Breast epithelium (tissue), 4 donors: ENCODE data around the gene TGM3. TPM values are rescaled to one million over a fixed set of nuclear protein-coding genes. Genes with fewer than 3 reads are reported as not detected.

Experiments used
- DNase-seq, 2 donors: peaks; one replicate each; pipeline ENCODE4 v3.0.0-alpha.2; 2019; ENCODE audit warnings: low spot score in 2 of 2
- H3K27ac ChIP-seq, 2 donors: fragments of 200-600 bp; sonication (generic) in 1 of 2; one replicate each; pipeline ENCODE4 v1.5.1; 2016 to 2019; ENCODE audit warnings: mild to moderate bottlenecking in 1 of 2
- H3K27me3 ChIP-seq, 2 donors: fragments of 200-600 bp; sonication (generic) in 1 of 2; one replicate each; pipeline versions ENCODE4 v1.5.1 to v1.6.0; 2017 to 2019; ENCODE audit warnings: control low read depth in 1 of 2, mild to moderate bottlenecking in 1 of 2
- H3K36me3 ChIP-seq: fragments of 200-600 bp; one replicate; pipeline ENCODE4 v1.5.1; 2019
- H3K4me1 ChIP-seq, 2 donors: fragments of 200-600 bp; sonication (generic); one replicate each; pipeline ENCODE4 v1.5.1; 2016 to 2019; ENCODE audit warnings: control low read depth in 1 of 2
- H3K4me3 ChIP-seq, 3 donors: fragments of 200-600 bp; sonication (generic); 1 replicate in 2 of 3; 2 replicates in 1 of 3; pipeline ENCODE4 v1.5.1; 2016 to 2019; ENCODE audit warnings: mild to moderate bottlenecking in 3 of 3, moderate library complexity in 2 of 3
- H3K9me3 ChIP-seq, 2 donors: fragments of 200-600 bp; sonication (generic) in 1 of 2; one replicate each; pipeline ENCODE4 v1.5.1; 2016 to 2019; ENCODE audit warnings: control low read depth in 1 of 2
- POLR2A ChIP-seq: fragments of 450-650 bp; IDR thresholded peaks from one replicate; pipeline ENCODE4 v1.6.1; 2016; ENCODE audit warnings: antibody characterized with exemption, mild to moderate bottlenecking, moderate library complexity
- POLR2AphosphoS5 ChIP-seq, 3 donors: sonication (generic); formaldehyde crosslinking; IDR thresholded peaks; one replicate each; pipeline ENCODE4 v1.6.1; 2017; ENCODE audit warnings: antibody characterized with exemption in 3 of 3
- intact Hi-C: fragments of 100-400 bp; cut with DNase I; formaldehyde crosslinking; loops from one replicate; pipeline ENCODE4 v1.15.1; 2023; ENCODE audit warnings: low total_unique reads
- total RNA-seq, 3 donors: library from RNA; depleted of rRNA; stranded (reverse); fragments of >200 nt; gene quantifications; one replicate each; pipeline ENCODE4 v1.1.0, GENCODE V29; 2016
- TF ChIP-seq, protein P1 (sequence below), 3 donors: fragments of 450-650 bp; IDR thresholded peaks; one replicate each; pipeline ENCODE4 v1.5.1; 2016 to 2017; ENCODE audit warnings: antibody characterized with exemption in 3 of 3, mild to moderate bottlenecking in 3 of 3, moderate library complexity in 3 of 3

TGM3 gene
- total RNA-seq, 3 donors from 2014 or later, result not detected

DNA sequence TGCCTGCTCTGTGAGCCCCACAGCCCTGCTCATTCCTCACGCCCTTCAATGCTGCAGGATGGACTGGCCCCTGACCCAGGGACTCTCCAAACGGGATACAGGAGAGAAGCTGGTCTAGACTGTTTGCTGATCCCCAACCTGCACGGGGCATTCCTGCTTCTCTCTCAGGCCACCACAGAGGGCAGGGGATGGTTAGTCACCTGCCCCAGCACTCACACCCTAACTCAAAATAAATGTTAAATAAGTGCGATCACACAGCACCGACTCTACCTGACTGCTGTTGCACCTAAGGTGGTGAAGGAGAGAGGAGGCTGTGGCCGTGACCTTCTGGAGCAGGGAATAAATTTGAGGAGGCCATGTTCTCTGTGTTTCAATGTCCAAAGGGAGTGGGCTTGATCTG is 45.0 kb downstream of the TGM3 start:
- no peak overlapping the region for H3K27ac ChIP-seq
- no peak overlapping the region for H3K4me3 ChIP-seq
- no peak for DNase-seq
- H3K27me3 ChIP-seq, result no peaks in the 10 kb centered on the region
- H3K36me3 ChIP-seq, result no peaks in the 10 kb centered on the region
- no peaks in the 10 kb centered on the region for H3K9me3 ChIP-seq
- TF ChIP-seq POLR2A, result no peak
- TF ChIP-seq, protein P1, sequence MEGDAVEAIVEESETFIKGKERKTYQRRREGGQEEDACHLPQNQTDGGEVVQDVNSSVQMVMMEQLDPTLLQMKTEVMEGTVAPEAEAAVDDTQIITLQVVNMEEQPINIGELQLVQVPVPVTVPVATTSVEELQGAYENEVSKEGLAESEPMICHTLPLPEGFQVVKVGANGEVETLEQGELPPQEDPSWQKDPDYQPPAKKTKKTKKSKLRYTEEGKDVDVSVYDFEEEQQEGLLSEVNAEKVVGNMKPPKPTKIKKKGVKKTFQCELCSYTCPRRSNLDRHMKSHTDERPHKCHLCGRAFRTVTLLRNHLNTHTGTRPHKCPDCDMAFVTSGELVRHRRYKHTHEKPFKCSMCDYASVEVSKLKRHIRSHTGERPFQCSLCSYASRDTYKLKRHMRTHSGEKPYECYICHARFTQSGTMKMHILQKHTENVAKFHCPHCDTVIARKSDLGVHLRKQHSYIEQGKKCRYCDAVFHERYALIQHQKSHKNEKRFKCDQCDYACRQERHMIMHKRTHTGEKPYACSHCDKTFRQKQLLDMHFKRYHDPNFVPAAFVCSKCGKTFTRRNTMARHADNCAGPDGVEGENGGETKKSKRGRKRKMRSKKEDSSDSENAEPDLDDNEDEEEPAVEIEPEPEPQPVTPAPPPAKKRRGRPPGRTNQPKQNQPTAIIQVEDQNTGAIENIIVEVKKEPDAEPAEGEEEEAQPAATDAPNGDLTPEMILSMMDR (IDR thresholded peaks at IDR 0.05), result no peak
- no peak for TF ChIP-seq POLR2AphosphoS5 (IDR thresholded peaks at IDR 0.05)
- intact Hi-C loops, result no loop called here
- no peaks in the 10 kb centered on the region for H3K4me1 ChIP-seq

DNA sequence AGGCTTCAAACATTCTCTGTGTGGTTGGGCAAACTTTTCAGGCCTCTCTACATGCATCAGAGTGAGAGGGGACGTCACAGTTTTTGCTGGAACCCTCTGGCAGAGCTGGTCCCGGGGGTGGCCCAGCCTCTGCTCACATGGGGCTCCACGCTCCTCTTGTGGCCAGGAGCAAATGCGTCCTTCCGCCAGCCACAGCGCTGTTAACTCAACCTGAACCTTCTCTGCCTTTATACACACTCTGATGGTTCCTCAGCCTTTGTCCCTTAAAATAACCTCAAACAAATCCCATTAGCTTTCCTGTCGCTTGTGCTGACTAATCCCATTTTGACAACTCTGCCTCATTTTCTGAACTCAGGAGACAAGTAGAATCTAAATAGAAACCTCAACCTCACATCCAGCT is 45.5 kb downstream of the TGM3 start:
- no peak for TF ChIP-seq POLR2AphosphoS5 (IDR thresholded peaks at IDR 0.05)
- TF ChIP-seq, protein P1 (IDR thresholded peaks at IDR 0.05), result no peak
- TF ChIP-seq POLR2A, result no peak
- no peaks in the 10 kb centered on the region for H3K36me3 ChIP-seq
- H3K4me3 ChIP-seq, result no peak overlapping the region
- no peaks in the 10 kb centered on the region for H3K9me3 ChIP-seq
- H3K27ac ChIP-seq, result no peak overlapping the region
- intact Hi-C loops, result no loop called here
- H3K27me3 ChIP-seq, result no peaks in the 10 kb centered on the region
- DNase-seq, result no peak
- H3K4me1 ChIP-seq, result no peaks in the 10 kb centered on the region

DNA sequence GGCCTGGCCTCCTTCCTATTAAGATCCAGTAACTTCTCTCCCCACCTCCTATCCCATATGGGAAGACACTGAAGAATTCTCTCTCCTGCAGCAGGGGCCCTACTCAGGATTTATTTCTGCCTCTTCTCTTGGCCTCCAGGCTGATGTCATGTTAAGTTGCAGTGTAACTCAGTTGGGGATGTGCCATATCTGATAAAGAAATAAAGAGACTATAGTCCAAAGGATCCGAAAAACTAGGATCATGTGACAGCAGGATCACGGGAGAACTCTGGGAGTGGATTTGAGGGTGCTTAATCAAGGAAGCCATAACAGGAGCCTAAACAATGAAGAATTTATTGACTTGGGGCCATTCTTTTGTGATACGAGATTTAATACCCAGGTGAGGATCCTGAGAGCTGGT is 46.4 kb downstream of the TGM3 start:
- Histone ChIP-seq H3K4me1 (no peaks in the 10 kb centered on the region), H3K27ac (no peak overlapping the region), H3K36me3 (no peaks in the 10 kb centered on the region), H3K27me3 (no peaks in the 10 kb centered on the region), H3K4me3 (no peak overlapping the region), H3K9me3 (peaks cover 0 to 3% of the 10 kb centered on the region in 2 donors)
- intact Hi-C loops, result no loop called here
- DNase-seq, result no peak
- TF ChIP-seq POLR2A, result no peak
- TF ChIP-seq, protein P1 (IDR thresholded peaks at IDR 0.05), result no peak

DNA sequence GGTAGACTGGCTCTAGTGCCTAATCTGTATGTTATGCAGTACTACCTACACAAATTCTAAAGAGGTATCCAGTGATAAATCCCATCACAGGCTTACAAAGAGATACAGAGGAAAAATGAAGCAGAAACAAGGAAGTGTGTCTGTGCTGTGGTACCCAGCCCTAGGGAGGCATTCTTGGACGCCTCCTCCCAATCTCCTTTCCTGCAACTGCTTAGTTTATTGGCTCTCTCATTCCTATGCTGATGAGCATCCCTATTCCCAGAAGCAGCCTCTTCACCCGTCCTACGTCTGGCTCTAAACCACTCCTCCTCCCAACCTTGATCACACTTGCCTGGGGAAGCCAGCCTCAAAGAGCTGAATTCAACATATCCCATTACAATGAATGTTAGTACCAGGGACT is 50.4 kb downstream of the TGM3 start:
- TF ChIP-seq, protein P1 (IDR thresholded peaks at IDR 0.05), result no peak
- TF ChIP-seq POLR2AphosphoS5 (IDR thresholded peaks at IDR 0.05) (no peak), POLR2A (no peak)
- Histone ChIP-seq H3K27me3 (no peaks in the 10 kb centered on the region), H3K27ac (no peak overlapping the region), H3K9me3 (peaks cover 0 to 7% of the 10 kb centered on the region in 2 donors), H3K36me3 (no peaks in the 10 kb centered on the region), H3K4me3 (no peak overlapping the region), H3K4me1 (no peaks in the 10 kb centered on the region)
- intact Hi-C loops, result no loop called here
- no peak for DNase-seq

DNA sequence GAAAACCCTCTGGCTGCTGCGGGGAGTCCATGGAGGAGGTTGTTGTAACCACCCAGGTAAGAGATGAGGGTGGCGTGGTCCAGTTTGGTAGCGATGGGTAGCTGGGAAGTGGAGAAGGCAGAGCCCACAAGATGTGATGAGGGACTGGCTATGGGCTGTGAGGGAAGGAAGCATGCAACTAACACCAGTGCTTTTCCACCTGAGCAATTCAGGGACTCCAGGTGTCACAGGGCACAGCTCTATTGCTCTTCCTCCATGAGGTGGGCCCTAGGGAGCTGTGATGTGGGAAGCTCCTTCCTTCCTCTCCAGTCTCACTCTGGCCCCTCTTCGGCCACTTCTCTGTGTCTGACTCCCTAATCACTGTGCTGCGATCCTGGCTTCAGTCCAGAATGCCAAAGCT is 52.5 kb downstream of the TGM3 start:
- intact Hi-C loops, result loop anchor here (2.0 kb wide), 1 partner anchor 62 kb away; no protein-coding TSS in a partner anchor
- H3K27me3 ChIP-seq, result no peaks in the 10 kb centered on the region
- no peak overlapping the region for H3K27ac ChIP-seq
- TF ChIP-seq POLR2AphosphoS5 (IDR thresholded peaks at IDR 0.05) (no peak), POLR2A (no peak)
- TF ChIP-seq, protein P1 (IDR thresholded peaks at IDR 0.05), result no peak
- H3K36me3 ChIP-seq, result no peaks in the 10 kb centered on the region
- H3K4me1 ChIP-seq, result no peaks in the 10 kb centered on the region
- no peak overlapping the region for H3K4me3 ChIP-seq
- H3K9me3 ChIP-seq, result peaks cover 0 to 7% of the 10 kb centered on the region in 2 donors
- no peak for DNase-seq
